ENCODE data around the gene KRTAP5-8. TPM values are rescaled to one million over a fixed set of nuclear protein-coding genes. Genes with fewer than 3 reads are reported as not detected.

KRTAP5-8 gene
- total and polyA plus RNA-seq, 9 of the 15 experiments (the other 6 are each of a cell fraction or from before 2014, with no cell fraction given): not detected

- TF ChIP-seq ID3 (CRISPR knock-in tag; IDR thresholded peaks at IDR 0.05): no peak
- TF ChIP-seq ID3 (tag; IDR thresholded peaks at IDR 0.05): no peak
- no peak for TF ChIP-seq HBP1 (CRISPR knock-in tag; IDR thresholded peaks at IDR 0.05)
- no peak for TF ChIP-seq ZNF280B (CRISPR knock-in tag; IDR thresholded peaks at IDR 0.05)
- peak; percentile 60 for TF ChIP-seq SMC3 (conservative IDR thresholded peaks at IDR 0.05; ENCODE audit: insufficient read depth, low read depth, low read length)
- no peak for TF ChIP-seq ZBTB40 (IDR thresholded peaks at IDR 0.05)
- TF ChIP-seq ZBTB40 (CRISPR knock-in tag; IDR thresholded peaks at IDR 0.05): no peak
- no peak for TF ChIP-seq ZNF384 (IDR thresholded peaks at IDR 0.05; ENCODE audit: low read depth, low read length)
- TF ChIP-seq CEBPB (tag; IDR thresholded peaks at IDR 0.05): no peak
- TF ChIP-seq SMARCB1 (IDR thresholded peaks at IDR 0.05; ENCODE audit: insufficient read length, low read depth): no peak
- TF ChIP-seq ZNF830 (CRISPR knock-in tag; IDR thresholded peaks at IDR 0.05): no peak
- TF ChIP-seq ZNF77 (CRISPR knock-in tag; IDR thresholded peaks at IDR 0.05): no peak
- no peak for TF ChIP-seq CBX3 (IDR thresholded peaks at IDR 0.05; ENCODE audit: borderline replicate concordance in 1 of 2, low read length in 2 of 2)
- TF ChIP-seq GTF2B (IDR thresholded peaks at IDR 0.05; ENCODE audit: extremely low read depth, insufficient read length): no peak
Observed at GRCh38 chr11:71580057-71581003, 42.5 kb downstream of the KRTAP5-8 start (continued).
